Brain microvascular endothelial cell (primary cell): ENCODE results near the gene PLGRKT.

Experiments used
- DNase-seq: peaks from one replicate; pipeline ENCODE4 v3.0.0-alpha.2; 2020
- H3K27ac ChIP-seq: fragments of 250-450 bp; sonication (Bioruptor Pico); 2 replicates; pipeline ENCODE4 v1.5.1; 2020; ENCODE audit warnings: mild to moderate bottlenecking, moderate library complexity
- H3K27me3 ChIP-seq: fragments of 250-450 bp; sonication (Bioruptor Pico); replicated peaks from 2 replicates; pipeline ENCODE4 v1.5.1; 2020; ENCODE audit warnings: mild to moderate bottlenecking
- H3K36me3 ChIP-seq: fragments of 250-450 bp; sonication (Bioruptor Pico); replicated peaks from 2 replicates; pipeline ENCODE4 v1.5.1; 2020; ENCODE audit warnings: mild to moderate bottlenecking
- H3K4me3 ChIP-seq: 2 replicates; pipeline ENCODE4 v1.5.1; 2011; ENCODE audit warnings: low read depth, mild to moderate bottlenecking, control low read depth, low read length, moderate library complexity
- in situ Hi-C: cut with HindIII; loops from 2 replicates; pipeline ENCODE4 v1.10.0; 2017; ENCODE audit warnings: low sequenced_read_pairs, low pct_ligation_motif_present
- TF ChIP-seq, protein P1 (sequence below): IDR thresholded peaks from 2 replicates; pipeline ENCODE4 v1.5.1; 2011; ENCODE audit warnings: low read depth, mild to moderate bottlenecking, moderate library complexity, low read length, control low read depth, inconsistent platforms; ENCODE audit errors: missing control alignments

The PLGRKT gene

DNA sequence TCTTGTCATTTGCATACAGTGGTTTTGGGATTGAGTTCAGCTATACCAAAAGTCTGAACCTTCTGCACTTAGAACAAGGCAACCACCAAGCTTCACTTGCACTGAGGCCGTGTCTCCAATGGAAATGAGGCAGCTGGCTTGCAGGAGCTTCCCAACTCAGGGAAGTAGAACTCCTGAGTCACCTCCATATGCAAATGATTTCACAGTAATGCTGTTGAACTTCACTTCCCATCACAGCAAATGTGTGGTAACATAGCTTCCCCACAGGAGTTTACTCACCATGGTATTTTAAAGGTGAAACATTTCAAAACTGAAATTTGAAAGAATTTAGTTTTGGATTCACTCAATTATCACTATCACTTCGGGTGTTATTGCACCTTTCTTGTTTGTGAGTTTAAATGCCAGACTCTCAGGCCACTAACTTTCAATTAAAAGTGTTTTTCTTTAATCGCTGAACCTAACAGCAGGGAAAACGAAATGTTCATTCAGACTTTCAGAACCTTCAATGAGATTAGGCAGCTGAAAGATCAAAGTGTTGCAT, 21.6 kb upstream of the PLGRKT start:
- no peak overlapping the region for H3K27ac ChIP-seq

DNA sequence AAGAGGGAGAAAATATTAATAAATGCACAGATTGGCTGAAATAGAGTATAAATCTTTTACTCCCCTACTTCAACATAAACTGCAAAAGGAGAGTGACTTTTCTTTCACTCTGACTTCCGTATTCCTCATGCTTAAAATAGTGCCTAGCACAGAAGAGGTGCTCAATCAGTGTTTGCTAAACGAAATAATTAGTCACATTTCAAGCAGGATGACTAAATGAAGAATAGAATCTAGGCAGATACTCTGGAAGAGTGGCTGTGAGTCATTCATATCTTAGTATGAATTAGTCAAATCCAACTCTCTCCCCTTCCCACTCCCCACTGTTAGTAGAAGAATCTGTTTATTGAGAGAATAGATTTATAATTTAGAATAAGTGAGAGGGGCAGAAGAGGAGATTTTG, 17.5 kb upstream of the PLGRKT start:
- H3K36me3 ChIP-seq, result no peaks in the 10 kb centered on the region
- no peak overlapping the region for H3K4me3 ChIP-seq
- TF ChIP-seq, protein P1, sequence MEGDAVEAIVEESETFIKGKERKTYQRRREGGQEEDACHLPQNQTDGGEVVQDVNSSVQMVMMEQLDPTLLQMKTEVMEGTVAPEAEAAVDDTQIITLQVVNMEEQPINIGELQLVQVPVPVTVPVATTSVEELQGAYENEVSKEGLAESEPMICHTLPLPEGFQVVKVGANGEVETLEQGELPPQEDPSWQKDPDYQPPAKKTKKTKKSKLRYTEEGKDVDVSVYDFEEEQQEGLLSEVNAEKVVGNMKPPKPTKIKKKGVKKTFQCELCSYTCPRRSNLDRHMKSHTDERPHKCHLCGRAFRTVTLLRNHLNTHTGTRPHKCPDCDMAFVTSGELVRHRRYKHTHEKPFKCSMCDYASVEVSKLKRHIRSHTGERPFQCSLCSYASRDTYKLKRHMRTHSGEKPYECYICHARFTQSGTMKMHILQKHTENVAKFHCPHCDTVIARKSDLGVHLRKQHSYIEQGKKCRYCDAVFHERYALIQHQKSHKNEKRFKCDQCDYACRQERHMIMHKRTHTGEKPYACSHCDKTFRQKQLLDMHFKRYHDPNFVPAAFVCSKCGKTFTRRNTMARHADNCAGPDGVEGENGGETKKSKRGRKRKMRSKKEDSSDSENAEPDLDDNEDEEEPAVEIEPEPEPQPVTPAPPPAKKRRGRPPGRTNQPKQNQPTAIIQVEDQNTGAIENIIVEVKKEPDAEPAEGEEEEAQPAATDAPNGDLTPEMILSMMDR, result no peak
- DNase-seq, result peak; percentile 32
- H3K27ac ChIP-seq, result no peak overlapping the region
- no peaks in the 10 kb centered on the region for H3K27me3 ChIP-seq
- in situ Hi-C loops, result no loop called here

More for the DNA sequence above, 21.6 kb upstream of the PLGRKT start:
- H3K36me3 ChIP-seq, result no peaks in the 10 kb centered on the region
- H3K27me3 ChIP-seq, result no peaks in the 10 kb centered on the region
- TF ChIP-seq, protein P1, result no peak
- in situ Hi-C loops, result no loop called here
- H3K4me3 ChIP-seq, result no peak overlapping the region
- no peak for DNase-seq

DNA sequence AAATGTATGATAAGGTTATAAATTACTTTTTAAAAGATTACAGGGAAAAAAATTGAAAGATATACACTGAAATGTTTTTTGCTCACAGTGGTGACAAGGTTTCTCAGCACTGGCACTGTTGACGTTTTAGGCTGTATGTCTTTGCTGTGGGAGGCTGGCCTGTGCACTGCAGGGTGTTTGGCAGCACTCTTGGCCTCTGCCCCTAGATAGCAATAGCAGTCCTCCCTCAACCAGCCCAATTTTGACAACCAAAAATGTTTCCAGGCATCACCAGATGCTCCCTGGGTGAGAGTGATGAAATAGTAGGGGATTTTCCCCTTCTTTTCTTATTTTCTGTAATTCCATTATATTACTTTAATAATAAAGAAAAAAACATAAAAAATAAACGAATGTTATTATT, 15.9 kb upstream of the PLGRKT start:
- Histone ChIP-seq H3K36me3 (no peaks in the 10 kb centered on the region), H3K27ac (no peak overlapping the region), H3K4me3 (no peak overlapping the region), H3K27me3 (no peaks in the 10 kb centered on the region)
- TF ChIP-seq, protein P1, result no peak
- in situ Hi-C loops, result no loop called here
- DNase-seq, result no peak

DNA sequence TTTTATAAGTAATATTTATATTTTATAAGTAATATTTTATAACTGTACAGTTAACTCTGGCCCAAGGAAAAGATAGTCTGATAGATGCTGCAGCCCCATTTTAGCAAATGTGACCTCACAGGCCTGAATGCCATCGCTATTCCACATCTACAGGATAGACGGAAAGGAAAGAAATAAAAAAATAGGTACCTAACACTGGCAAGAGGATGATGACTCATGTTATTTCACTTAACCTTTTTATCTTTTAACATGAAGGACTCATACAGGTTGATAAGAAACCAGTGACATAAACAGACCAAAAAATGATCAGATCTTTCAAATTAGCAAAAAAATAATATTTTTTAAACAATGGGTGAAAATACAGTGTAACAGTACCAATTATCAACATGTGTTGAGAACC, 15.3 kb upstream of the PLGRKT start:
- Histone ChIP-seq H3K4me3 (no peak overlapping the region), H3K27me3 (no peaks in the 10 kb centered on the region), H3K36me3 (no peaks in the 10 kb centered on the region), H3K27ac (no peak overlapping the region)
- TF ChIP-seq, protein P1, result no peak
- in situ Hi-C loops, result no loop called here
- no peak for DNase-seq

DNA sequence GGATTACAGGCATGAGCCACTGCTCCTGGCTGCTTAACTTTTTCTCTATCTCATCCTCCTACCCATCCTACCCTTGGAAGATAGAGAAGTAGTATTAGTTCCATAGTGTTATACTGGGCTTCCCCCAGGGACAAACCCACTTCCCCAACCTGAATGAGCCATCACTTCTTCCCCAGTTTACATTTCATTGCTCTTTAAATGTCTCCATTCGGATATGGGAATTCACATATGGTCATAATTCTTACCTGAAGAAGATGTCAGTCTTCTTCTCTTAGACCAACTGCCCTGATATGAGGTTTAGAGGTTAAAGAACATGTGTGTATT, 14.5 kb upstream of the PLGRKT start:
- Histone ChIP-seq H3K27me3 (no peaks in the 10 kb centered on the region), H3K27ac (no peak overlapping the region), H3K4me3 (no peak overlapping the region), H3K36me3 (no peaks in the 10 kb centered on the region)
- no peak for DNase-seq
- in situ Hi-C loops, result no loop called here
- TF ChIP-seq, protein P1, result no peak

DNA sequence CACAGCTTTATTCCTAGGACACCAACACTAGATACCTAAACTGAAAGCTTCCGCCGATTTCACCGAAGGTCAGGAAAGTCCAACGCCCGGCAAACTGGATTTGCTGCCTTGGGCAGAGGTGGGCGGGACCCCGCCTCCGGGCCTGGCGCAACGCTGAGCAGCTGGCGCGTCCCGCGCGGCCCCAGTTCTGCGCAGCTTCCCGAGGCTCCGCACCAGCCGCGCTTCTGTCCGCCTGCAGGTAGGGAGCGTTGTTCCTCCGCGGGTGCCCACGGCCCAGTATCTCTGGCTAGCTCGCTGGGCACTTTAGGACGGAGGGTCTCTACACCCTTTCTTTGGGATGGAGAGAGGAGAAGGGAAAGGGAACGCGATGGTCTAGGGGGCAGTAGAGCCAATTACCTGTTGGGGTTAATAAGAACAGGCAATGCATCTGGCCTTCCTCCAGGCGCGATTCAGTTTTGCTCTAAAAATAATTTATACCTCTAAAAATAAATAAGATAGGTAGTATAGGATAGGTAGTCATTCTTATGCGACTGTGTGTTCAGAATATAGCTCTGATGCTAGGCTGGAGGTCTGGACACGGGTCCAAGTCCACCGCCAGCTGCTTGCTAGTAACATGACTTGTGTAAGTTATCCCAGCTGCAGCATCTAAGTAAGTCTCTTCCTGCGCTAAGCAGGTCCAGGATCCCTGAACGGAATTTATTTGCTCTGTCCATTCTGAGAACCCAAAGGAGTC, 12.8 kb upstream of the PLGRKT start, which contains the start of gene CD274:
Gene CD274, plus strand, starts transcription at position 184 of the 733 bp plus-strand sequence. CDS start 5,572 bp downstream, outside the sequence.
- DNase-seq, result peak; percentile 80

More for the DNA sequence above, 12.8 kb upstream of the PLGRKT start, which contains the start of gene CD274:
- no peaks in the 10 kb centered on the region for H3K27me3 ChIP-seq
- no peaks in the 10 kb centered on the region for H3K36me3 ChIP-seq
- TF ChIP-seq, protein P1, result peak; percentile 77
- H3K4me3 ChIP-seq, result peak within 1 kb of the TSS; percentile 71
- peak within 1 kb of the TSS; percentile 5 for H3K27ac ChIP-seq
- in situ Hi-C loops, result no loop called here
